ENCODE data around the gene PPP2R2B. TPM values are rescaled to one million over a fixed set of nuclear protein-coding genes. Genes with fewer than 3 reads are reported as not detected.

PPP2R2B gene
- total and polyA plus RNA-seq, 2 donors (not counting 1 experiment from before 2014, with no cell fraction given), result 0.67 to 1.5 TPM

GRCh38 chr5:146880966-146881365 is 2.4 kb upstream of the PPP2R2B start:
- H2AFZ ChIP-seq (ENCODE audit: low read length), result no peak overlapping the region
- no peak overlapping the region for H3K9ac ChIP-seq (ENCODE audit: insufficient read depth, low read length)
- peaks cover 2% of the 10 kb centered on the region for H3K27me3 ChIP-seq (ENCODE audit: control insufficient read depth, insufficient read depth, low read length)
- no peaks in the 10 kb centered on the region for H3K79me2 ChIP-seq (ENCODE audit: control insufficient read depth, insufficient read depth, low read length)
- H3K36me3 ChIP-seq (ENCODE audit: control insufficient read depth, insufficient read depth, low read length), result no peaks in the 10 kb centered on the region
- H3K4me3 ChIP-seq (replicated peaks in 1 of 4; ENCODE audit: control extremely low read depth in 1 of 4, insufficient read depth in 1 of 4, low read depth in 3 of 4, low read length in 4 of 4), result no peak overlapping the region
- no peak for DNase-seq (ENCODE audit: low read depth in 2 of 2)
- H3K4me1 ChIP-seq (ENCODE audit: control insufficient read depth, extremely low read depth, insufficient read depth, low read length), result no peaks in the 10 kb centered on the region
- H3K9me3 ChIP-seq (ENCODE audit: control insufficient read depth, insufficient read depth, low read depth, low read length), result no peaks in the 10 kb centered on the region
- TF ChIP-seq, protein P1, sequence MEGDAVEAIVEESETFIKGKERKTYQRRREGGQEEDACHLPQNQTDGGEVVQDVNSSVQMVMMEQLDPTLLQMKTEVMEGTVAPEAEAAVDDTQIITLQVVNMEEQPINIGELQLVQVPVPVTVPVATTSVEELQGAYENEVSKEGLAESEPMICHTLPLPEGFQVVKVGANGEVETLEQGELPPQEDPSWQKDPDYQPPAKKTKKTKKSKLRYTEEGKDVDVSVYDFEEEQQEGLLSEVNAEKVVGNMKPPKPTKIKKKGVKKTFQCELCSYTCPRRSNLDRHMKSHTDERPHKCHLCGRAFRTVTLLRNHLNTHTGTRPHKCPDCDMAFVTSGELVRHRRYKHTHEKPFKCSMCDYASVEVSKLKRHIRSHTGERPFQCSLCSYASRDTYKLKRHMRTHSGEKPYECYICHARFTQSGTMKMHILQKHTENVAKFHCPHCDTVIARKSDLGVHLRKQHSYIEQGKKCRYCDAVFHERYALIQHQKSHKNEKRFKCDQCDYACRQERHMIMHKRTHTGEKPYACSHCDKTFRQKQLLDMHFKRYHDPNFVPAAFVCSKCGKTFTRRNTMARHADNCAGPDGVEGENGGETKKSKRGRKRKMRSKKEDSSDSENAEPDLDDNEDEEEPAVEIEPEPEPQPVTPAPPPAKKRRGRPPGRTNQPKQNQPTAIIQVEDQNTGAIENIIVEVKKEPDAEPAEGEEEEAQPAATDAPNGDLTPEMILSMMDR (conservative IDR thresholded peaks at IDR 0.05 in 1 of 2, IDR thresholded peaks at IDR 0.05 in 1 of 2; ENCODE audit: low read depth in 1 of 2, low read length in 2 of 2), result no peak
- TF ChIP-seq EZH2 (IDR thresholded peaks at IDR 0.05; ENCODE audit: low read length, missing control alignments), result no peak
- no peaks in the 10 kb centered on the region for H4K20me1 ChIP-seq (ENCODE audit: control insufficient read depth, extremely low read depth, insufficient read depth, low read length)
- no peak overlapping the region for H3K27ac ChIP-seq (ENCODE audit: insufficient read depth, low read length)
- H3K4me2 ChIP-seq (ENCODE audit: extremely low read depth, insufficient read depth, low read length), result no peak overlapping the region

GRCh38 chr5:146877783-146878475 is 628 bp downstream of the PPP2R2B start:
- H3K4me2 ChIP-seq (ENCODE audit: extremely low read depth, insufficient read depth, low read length), result peak overlapping the region; percentile 71
- no peak overlapping the region for H3K27ac ChIP-seq (ENCODE audit: insufficient read depth, low read length)
- H3K9ac ChIP-seq (ENCODE audit: insufficient read depth, low read length), result no peak overlapping the region
- no peak for TF ChIP-seq EZH2 (IDR thresholded peaks at IDR 0.05; ENCODE audit: low read length, missing control alignments)
- TF ChIP-seq, protein P1 (conservative IDR thresholded peaks at IDR 0.05 in 1 of 2, IDR thresholded peaks at IDR 0.05 in 1 of 2; ENCODE audit: low read depth in 1 of 2, low read length in 2 of 2), result no peak
- no peaks in the 10 kb centered on the region for H3K79me2 ChIP-seq (ENCODE audit: control insufficient read depth, insufficient read depth, low read length)
- H3K36me3 ChIP-seq (ENCODE audit: control insufficient read depth, insufficient read depth, low read length), result no peaks in the 10 kb centered on the region
- H3K27me3 ChIP-seq (ENCODE audit: control insufficient read depth, insufficient read depth, low read length), result peaks cover 2% of the 10 kb centered on the region
- no peaks in the 10 kb centered on the region for H3K4me1 ChIP-seq (ENCODE audit: control insufficient read depth, extremely low read depth, insufficient read depth, low read length)
- no peaks in the 10 kb centered on the region for H4K20me1 ChIP-seq (ENCODE audit: control insufficient read depth, extremely low read depth, insufficient read depth, low read length)
- peak in 1 of 2 donors; percentile 61 for DNase-seq (ENCODE audit: low read depth in 2 of 2)
- peak overlapping the region; percentile 41 for H2AFZ ChIP-seq (ENCODE audit: low read length)
- H3K9me3 ChIP-seq (ENCODE audit: control insufficient read depth, insufficient read depth, low read depth, low read length), result no peaks in the 10 kb centered on the region
- peak overlapping the region in 2 of 4 experiments; percentile 26 to 51 for H3K4me3 ChIP-seq (replicated peaks in 1 of 4; ENCODE audit: control extremely low read depth in 1 of 4, insufficient read depth in 1 of 4, low read depth in 3 of 4, low read length in 4 of 4)

- no peak overlapping the region for H2AFZ ChIP-seq (ENCODE audit: low read length)
- H3K4me2 ChIP-seq (ENCODE audit: extremely low read depth, insufficient read depth, low read length), result peak overlapping the region; percentile 64
- H3K9ac ChIP-seq (ENCODE audit: insufficient read depth, low read length), result no peak overlapping the region
- H3K27me3 ChIP-seq (ENCODE audit: control insufficient read depth, insufficient read depth, low read length), result peaks cover 2% of the 10 kb centered on the region
- H4K20me1 ChIP-seq (ENCODE audit: control insufficient read depth, extremely low read depth, insufficient read depth, low read length), result no peaks in the 10 kb centered on the region
- no peaks in the 10 kb centered on the region for H3K4me1 ChIP-seq (ENCODE audit: control insufficient read depth, extremely low read depth, insufficient read depth, low read length)
- no peaks in the 10 kb centered on the region for H3K36me3 ChIP-seq (ENCODE audit: control insufficient read depth, insufficient read depth, low read length)
- H3K4me3 ChIP-seq (replicated peaks in 1 of 4; ENCODE audit: control extremely low read depth in 1 of 4, insufficient read depth in 1 of 4, low read depth in 3 of 4, low read length in 4 of 4), result peak overlapping the region in 2 of 4 experiments; percentile 26 to 51
- no peak overlapping the region for H3K27ac ChIP-seq (ENCODE audit: insufficient read depth, low read length)
- no peaks in the 10 kb centered on the region for H3K79me2 ChIP-seq (ENCODE audit: control insufficient read depth, insufficient read depth, low read length)
- TF ChIP-seq, protein P1 (conservative IDR thresholded peaks at IDR 0.05 in 1 of 2, IDR thresholded peaks at IDR 0.05 in 1 of 2; ENCODE audit: low read depth in 1 of 2, low read length in 2 of 2), result no peak
- no peak for TF ChIP-seq EZH2 (IDR thresholded peaks at IDR 0.05; ENCODE audit: low read length, missing control alignments)
- DNase-seq (ENCODE audit: low read depth in 2 of 2), result peak in 1 of 2 donors; percentile 26
- H3K9me3 ChIP-seq (ENCODE audit: control insufficient read depth, insufficient read depth, low read depth, low read length), result no peaks in the 10 kb centered on the region
Measured at GRCh38 chr5:146877178-146877681, 1.3 kb downstream of the PPP2R2B start.

Data from fibroblast of lung (primary cell).